GM15510 (cell line): ENCODE measurements around the gene FOLR2.

Experiments used
- POLR2A ChIP-seq: IDR thresholded peaks from 3 replicates; pipeline ENCODE4 v1.6.1; 2011; ENCODE audit warnings: borderline replicate concordance; ENCODE audit not compliant: insufficient read length; ENCODE audit errors: extremely low read depth

The FOLR2 gene

DNA sequence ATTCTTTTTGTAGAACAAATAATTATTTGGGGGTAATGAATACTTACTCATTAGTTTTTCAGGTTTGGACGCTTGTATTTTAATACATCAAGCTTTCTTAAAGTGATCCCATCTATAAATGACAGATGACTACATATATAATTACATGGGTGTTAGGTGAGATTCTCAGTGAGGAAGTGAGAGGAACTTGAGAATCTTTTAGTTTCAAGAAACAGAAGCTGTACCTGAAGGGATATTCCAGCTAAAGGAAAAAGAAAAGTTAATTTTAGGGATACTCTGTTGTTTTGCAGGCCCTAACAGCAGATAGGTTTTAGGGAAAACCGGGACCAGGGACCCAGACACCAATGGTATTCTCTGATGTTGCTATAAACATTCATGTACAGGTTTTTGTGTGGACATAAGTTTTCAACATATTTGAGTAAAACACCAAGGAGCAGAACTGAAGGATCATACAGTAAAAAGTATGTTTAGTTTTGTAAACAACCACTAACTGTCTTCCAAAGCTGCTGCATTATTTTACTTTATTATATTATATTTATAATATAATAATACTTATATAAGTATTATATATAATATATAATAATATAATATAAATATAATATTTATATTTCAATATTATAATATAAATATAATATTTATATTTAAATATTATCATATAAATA lies 51.5 kb downstream of the FOLR2 start:
- TF ChIP-seq POLR2A: no peak
